Trophoblast cell (in vitro differentiated cells and primary cell): ENCODE data around the gene TMEM135.

Source experiments
- DNase-seq, 2 donors: peaks; one replicate each; pipeline ENCODE4 v3.0.0-alpha.2; 2016
- H2AFZ ChIP-seq: 2 replicates; pipeline ENCODE4 v1.6.1; 2013; ENCODE audit warnings: low read length, moderate library complexity, mild to moderate bottlenecking; ENCODE audit not compliant: insufficient read depth, poor library complexity
- H2AK5ac ChIP-seq: 2 replicates; pipeline ENCODE4 v1.6.1; 2013; ENCODE audit warnings: mild to moderate bottlenecking, low read length
- H2BK120ac ChIP-seq: 2 replicates; pipeline ENCODE4 v1.6.1; 2013; ENCODE audit warnings: low read length, mild to moderate bottlenecking, moderate library complexity; ENCODE audit not compliant: insufficient read depth, poor library complexity
- H2BK12ac ChIP-seq: 2 replicates; pipeline ENCODE4 v1.6.1; 2013; ENCODE audit warnings: mild to moderate bottlenecking, low read length, moderate library complexity
- H2BK5ac ChIP-seq: 2 replicates; pipeline ENCODE4 v1.6.1; 2013; ENCODE audit warnings: low read length, low read depth, moderate library complexity, mild to moderate bottlenecking; ENCODE audit not compliant: poor library complexity
- H3K14ac ChIP-seq: 2 replicates; pipeline ENCODE4 v1.6.1; 2013; ENCODE audit warnings: mild to moderate bottlenecking, low read length
- H3K18ac ChIP-seq: 2 replicates; pipeline ENCODE4 v1.6.1; 2013; ENCODE audit warnings: mild to moderate bottlenecking, low read length
- H3K23ac ChIP-seq: 2 replicates; pipeline ENCODE4 v1.6.1; 2013; ENCODE audit warnings: low read length
- H3K27ac ChIP-seq: 2 replicates; pipeline ENCODE4 v1.5.1; 2013; ENCODE audit warnings: low read depth, mild to moderate bottlenecking, inconsistent platforms, low read length, moderate library complexity
- H3K27me3 ChIP-seq: 2 replicates; pipeline ENCODE4 v1.6.1; 2013; ENCODE audit warnings: inconsistent platforms, mild to moderate bottlenecking, low read length, moderate library complexity; ENCODE audit not compliant: insufficient read depth
- H3K36me3 ChIP-seq, 2 experiments: 1 replicate in 1 of 2; 2 replicates in 1 of 2; pipeline ENCODE4 v1.6.1; 2013; ENCODE audit warnings: low read length in 2 of 2, mild to moderate bottlenecking in 2 of 2, moderate library complexity in 1 of 2; ENCODE audit not compliant: insufficient read depth in 2 of 2, control insufficient read depth in 1 of 2
- H3K4ac ChIP-seq: 2 replicates; pipeline ENCODE4 v1.6.1; 2013; ENCODE audit warnings: low read depth, mild to moderate bottlenecking, low read length, moderate library complexity
- H3K4me1 ChIP-seq, 2 experiments: 1 replicate in 1 of 2; 2 replicates in 1 of 2; pipeline ENCODE4 v1.6.1; 2013; ENCODE audit warnings: low read length in 2 of 2, mild to moderate bottlenecking in 2 of 2, moderate library complexity in 1 of 2; ENCODE audit not compliant: insufficient read depth in 2 of 2, control insufficient read depth in 1 of 2
- H3K4me2 ChIP-seq: 2 replicates; pipeline ENCODE4 v1.6.1; 2013; ENCODE audit warnings: inconsistent platforms, mild to moderate bottlenecking, low read length, moderate library complexity
- H3K4me3 ChIP-seq: 2 replicates; pipeline ENCODE4 v1.5.1; 2013; ENCODE audit warnings: mild to moderate bottlenecking, low read depth, low read length, inconsistent platforms
- H3K79me1 ChIP-seq: one replicate; pipeline ENCODE4 v1.6.1; 2013; ENCODE audit warnings: low read length
- H3K79me2 ChIP-seq: 2 replicates; pipeline ENCODE4 v1.6.1; 2013; ENCODE audit warnings: low read length, mild to moderate bottlenecking; ENCODE audit not compliant: control insufficient read depth, insufficient read depth, poor library complexity
- H3K9ac ChIP-seq: 2 replicates; pipeline ENCODE4 v1.6.1; 2013; ENCODE audit warnings: mild to moderate bottlenecking, low read length
- H3K9me3 ChIP-seq: 2 replicates; pipeline ENCODE4 v1.6.1; 2013; ENCODE audit warnings: low read depth, mild to moderate bottlenecking, control low read depth, inconsistent platforms, low read length; ENCODE audit not compliant: insufficient read depth
- H4K12ac ChIP-seq: 2 replicates; pipeline ENCODE4 v1.6.1; 2013; ENCODE audit warnings: low read depth, mild to moderate bottlenecking, low read length, moderate library complexity
- H4K8ac ChIP-seq: 2 replicates; pipeline ENCODE4 v1.6.1; 2013; ENCODE audit warnings: low read depth, mild to moderate bottlenecking, low read length, moderate library complexity
- H4K91ac ChIP-seq: one replicate; pipeline ENCODE4 v1.6.1; 2013; ENCODE audit warnings: low read depth, mild to moderate bottlenecking, low read length, moderate library complexity
- WGBS: extraction: QIAGEN DNeasy Blood & Tissue Kit; methylation state at CpG from one replicate; pipeline ENCODE4 v1.1.7; 2013; ENCODE audit warnings: missing lambda C conversion rate; ENCODE audit not compliant: insufficient read length, insufficient coverage; ENCODE audit errors: extremely low coverage; 5-methylcytosine and 5-hydroxymethylcytosine counted together

TMEM135 gene

DNA sequence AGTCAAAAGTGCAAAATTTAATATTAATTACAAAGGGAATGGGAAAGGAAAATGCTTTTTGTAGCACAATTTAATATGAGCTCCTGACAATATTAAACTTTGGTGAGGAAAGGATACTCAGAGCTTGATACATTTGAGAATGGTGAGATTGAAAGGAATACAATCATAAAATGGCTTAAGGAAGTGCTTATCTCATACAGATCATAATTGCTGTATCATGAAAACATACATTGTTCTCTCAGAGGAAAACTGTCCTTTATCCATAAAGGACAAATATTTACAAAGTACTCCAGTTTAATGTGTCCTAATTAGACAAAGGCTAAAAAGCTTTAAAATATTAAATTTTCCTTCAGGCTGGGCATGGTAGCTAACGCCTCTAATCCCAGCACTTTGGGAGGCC lies 260.4 kb downstream of the TMEM135 start:
- peaks cover 0 to 3% of the 10 kb centered on the region in 2 experiments for H3K36me3 ChIP-seq
- H3K27ac ChIP-seq: no peak overlapping the region
- H3K27me3 ChIP-seq: no peaks in the 10 kb centered on the region
- no peak overlapping the region for H2AFZ ChIP-seq
- no peak overlapping the region for H4K12ac ChIP-seq
- no peak overlapping the region for H3K14ac ChIP-seq
- H2BK120ac ChIP-seq: no peak overlapping the region
- H3K9me3 ChIP-seq: no peaks in the 10 kb centered on the region
- no peak overlapping the region for H3K4me3 ChIP-seq
- H2AK5ac ChIP-seq: no peak overlapping the region
- no peak overlapping the region for H3K9ac ChIP-seq
- H3K23ac ChIP-seq: no peak overlapping the region
- no peaks in the 10 kb centered on the region for H3K79me2 ChIP-seq
- H3K4me2 ChIP-seq: no peak overlapping the region
- H2BK5ac ChIP-seq: no peak overlapping the region
- H3K79me1 ChIP-seq: no peaks in the 10 kb centered on the region
- no CpG with 5 or more reads among the region's 1 CpG for WGBS
- no peaks in the 10 kb centered on the region for H3K4me1 ChIP-seq
- no peak overlapping the region for H3K18ac ChIP-seq
- no peak for DNase-seq
- no peak overlapping the region for H4K91ac ChIP-seq
- H4K8ac ChIP-seq: no peak overlapping the region
- no peak overlapping the region for H2BK12ac ChIP-seq
- H3K4ac ChIP-seq: no peak overlapping the region

- Histone ChIP-seq H3K9me3 (no peaks in the 10 kb centered on the region), H3K14ac (no peak overlapping the region), H2BK12ac (peak overlapping the region; percentile 31), H3K9ac (no peak overlapping the region), H3K18ac (no peak overlapping the region), H4K91ac (peak overlapping the region; percentile 0), H3K4me3 (no peak overlapping the region), H3K4me1 (no peaks in the 10 kb centered on the region), H4K12ac (no peak overlapping the region), H3K79me1 (no peaks in the 10 kb centered on the region), H3K4ac (no peak overlapping the region), H3K4me2 (no peak overlapping the region), H2AFZ (no peak overlapping the region), H3K27ac (no peak overlapping the region), H3K27me3 (no peaks in the 10 kb centered on the region), H2AK5ac (no peak overlapping the region), H4K8ac (no peak overlapping the region), H2BK120ac (no peak overlapping the region), H3K36me3 (peaks cover 0 to 3% of the 10 kb centered on the region in 2 experiments), H3K23ac (no peak overlapping the region), H3K79me2 (no peaks in the 10 kb centered on the region), H2BK5ac (no peak overlapping the region)
- no CpG with 5 or more reads among the region's 1 CpG for WGBS
- no peak for DNase-seq
These were observed 261.3 kb downstream of the TMEM135 start for GRCh38 chr11:87299041-87299481.

- Histone ChIP-seq H2AFZ (no peak overlapping the region), H3K18ac (no peak overlapping the region), H2BK5ac (no peak overlapping the region), H2AK5ac (no peak overlapping the region), H3K4me3 (no peak overlapping the region), H3K36me3 (peaks cover 0 to 3% of the 10 kb centered on the region in 2 experiments), H3K4me2 (no peak overlapping the region), H2BK12ac (no peak overlapping the region), H4K91ac (no peak overlapping the region), H2BK120ac (no peak overlapping the region), H4K12ac (no peak overlapping the region), H3K9me3 (no peaks in the 10 kb centered on the region), H3K27me3 (no peaks in the 10 kb centered on the region), H3K4me1 (no peaks in the 10 kb centered on the region), H3K79me1 (no peaks in the 10 kb centered on the region), H3K27ac (no peak overlapping the region), H3K14ac (no peak overlapping the region), H3K23ac (no peak overlapping the region), H3K9ac (no peak overlapping the region), H4K8ac (no peak overlapping the region), H3K4ac (no peak overlapping the region), H3K79me2 (no peaks in the 10 kb centered on the region)
- no peak for DNase-seq
- no CpG with 5 or more reads among the region's 3 CpGs for WGBS
These were observed 263.1 kb downstream of the TMEM135 start for GRCh38 chr11:87300640-87301380.

- Histone ChIP-seq H3K4me2 (no peak overlapping the region), H2AK5ac (no peak overlapping the region), H2BK120ac (no peak overlapping the region), H3K23ac (no peak overlapping the region), H2BK5ac (no peak overlapping the region), H3K18ac (no peak overlapping the region), H3K79me2 (no peaks in the 10 kb centered on the region), H4K91ac (no peak overlapping the region), H4K8ac (no peak overlapping the region), H3K9ac (no peak overlapping the region), H3K4me3 (no peak overlapping the region), H3K79me1 (no peaks in the 10 kb centered on the region), H3K4ac (no peak overlapping the region), H2AFZ (no peak overlapping the region), H2BK12ac (no peak overlapping the region), H3K4me1 (no peaks in the 10 kb centered on the region), H3K14ac (no peak overlapping the region), H4K12ac (no peak overlapping the region), H3K27me3 (no peaks in the 10 kb centered on the region), H3K36me3 (peaks cover 0 to 3% of the 10 kb centered on the region in 2 experiments), H3K9me3 (no peaks in the 10 kb centered on the region), H3K27ac (no peak overlapping the region)
- WGBS: no CpG with 5 or more reads among the region's 2 CpGs
- no peak for DNase-seq
These were observed 264.2 kb downstream of the TMEM135 start for GRCh38 chr11:87301785-87302540.
